AML-193 (cell line): ENCODE measurements around the gene HSPA12B.

ENCODE experiments used
- DNase-seq, 2 experiments: peaks; one replicate each; lab custom pipeline; 2025; lab: John Stamatoyannopoulos, UW

HSPA12B gene, protein sequence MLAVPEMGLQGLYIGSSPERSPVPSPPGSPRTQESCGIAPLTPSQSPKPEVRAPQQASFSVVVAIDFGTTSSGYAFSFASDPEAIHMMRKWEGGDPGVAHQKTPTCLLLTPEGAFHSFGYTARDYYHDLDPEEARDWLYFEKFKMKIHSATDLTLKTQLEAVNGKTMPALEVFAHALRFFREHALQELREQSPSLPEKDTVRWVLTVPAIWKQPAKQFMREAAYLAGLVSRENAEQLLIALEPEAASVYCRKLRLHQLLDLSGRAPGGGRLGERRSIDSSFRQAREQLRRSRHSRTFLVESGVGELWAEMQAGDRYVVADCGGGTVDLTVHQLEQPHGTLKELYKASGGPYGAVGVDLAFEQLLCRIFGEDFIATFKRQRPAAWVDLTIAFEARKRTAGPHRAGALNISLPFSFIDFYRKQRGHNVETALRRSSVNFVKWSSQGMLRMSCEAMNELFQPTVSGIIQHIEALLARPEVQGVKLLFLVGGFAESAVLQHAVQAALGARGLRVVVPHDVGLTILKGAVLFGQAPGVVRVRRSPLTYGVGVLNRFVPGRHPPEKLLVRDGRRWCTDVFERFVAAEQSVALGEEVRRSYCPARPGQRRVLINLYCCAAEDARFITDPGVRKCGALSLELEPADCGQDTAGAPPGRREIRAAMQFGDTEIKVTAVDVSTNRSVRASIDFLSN

DNA sequence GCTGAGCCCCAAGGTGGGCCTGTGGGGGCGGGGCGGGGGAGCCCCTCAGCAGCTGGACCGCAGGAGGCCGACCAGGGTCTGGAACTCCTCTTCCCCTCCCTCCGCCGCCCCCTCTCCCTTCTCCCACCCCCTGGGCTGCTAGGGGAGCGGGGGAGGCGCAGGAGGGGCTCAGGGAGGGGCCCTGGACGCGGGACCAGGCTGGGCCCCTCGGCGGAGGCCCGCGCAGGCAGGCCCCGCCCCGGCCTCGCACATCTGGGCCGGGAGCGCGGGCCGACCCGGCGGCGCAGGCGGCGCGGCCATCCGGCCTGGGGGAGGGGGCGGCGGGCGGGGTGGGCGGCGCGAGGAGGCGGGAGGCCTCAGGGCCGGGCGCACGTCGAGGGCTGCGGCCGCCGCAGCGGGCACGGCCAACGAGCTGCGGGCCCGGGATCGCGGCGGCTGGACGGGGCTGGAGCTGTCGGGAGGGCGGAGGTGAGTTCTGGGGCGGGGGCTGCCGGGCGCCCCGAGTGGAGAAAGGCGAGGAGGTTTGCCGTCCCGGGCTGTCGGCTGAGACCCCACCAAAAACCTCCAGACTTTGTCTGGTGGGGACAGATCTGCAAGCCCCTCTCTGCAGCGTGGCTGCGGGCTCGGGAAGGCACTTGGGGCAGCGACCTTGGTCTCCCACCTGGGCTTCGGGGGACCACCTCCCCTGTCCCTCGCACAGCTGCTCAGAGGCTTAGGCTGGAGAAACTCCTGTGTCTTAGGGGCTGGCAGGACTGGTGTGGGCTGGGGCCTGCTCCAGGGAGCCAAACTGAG is at the start of gene HSPA12B:
TSS of gene HSPA12B (plus strand) at position 359 of the 792 bp plus-strand sequence. CDS start 5,990 bp downstream, outside the sequence.
- DNase-seq, result no peak

DNA sequence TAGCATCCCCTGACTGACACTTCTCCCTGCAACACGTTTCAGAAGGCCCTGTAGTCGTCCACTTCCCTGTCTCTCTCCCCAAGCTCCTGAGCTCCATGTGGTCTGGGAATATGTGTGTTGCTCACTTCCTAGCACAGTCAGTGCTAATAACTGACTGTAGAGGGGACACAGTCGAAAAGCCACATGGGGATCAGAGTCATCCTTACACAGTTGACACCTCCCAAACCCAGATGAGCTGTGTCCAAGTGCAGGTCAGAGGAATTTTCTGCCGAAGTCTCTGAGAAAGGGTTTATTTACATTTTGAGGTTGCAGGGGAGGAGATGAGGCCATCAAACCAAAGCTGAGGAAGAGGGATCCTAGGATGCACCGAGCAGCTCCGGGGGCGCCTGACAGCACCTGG is 47.1 kb upstream of the HSPA12B start:
- DNase-seq, result no peak

DNA sequence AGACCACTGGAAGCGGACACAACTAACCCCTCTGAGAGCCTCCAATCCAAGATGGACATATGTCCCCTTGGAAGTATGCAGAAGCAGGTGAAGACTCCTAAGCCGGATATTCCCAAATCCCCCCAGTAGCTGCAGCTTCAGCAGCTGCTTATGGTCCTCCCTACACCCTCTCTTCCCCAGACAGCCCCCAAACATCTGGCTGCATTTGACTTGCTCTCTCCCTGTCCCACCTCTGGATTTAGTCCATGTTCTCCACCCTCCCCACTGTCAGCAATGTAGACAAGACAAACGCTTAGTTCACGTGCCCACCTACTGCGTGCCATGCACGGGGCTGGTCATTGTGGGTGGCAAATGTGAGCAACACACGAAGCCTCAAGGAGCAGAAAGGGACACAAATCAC is 46.1 kb upstream of the HSPA12B start:
- no peak for DNase-seq

DNA sequence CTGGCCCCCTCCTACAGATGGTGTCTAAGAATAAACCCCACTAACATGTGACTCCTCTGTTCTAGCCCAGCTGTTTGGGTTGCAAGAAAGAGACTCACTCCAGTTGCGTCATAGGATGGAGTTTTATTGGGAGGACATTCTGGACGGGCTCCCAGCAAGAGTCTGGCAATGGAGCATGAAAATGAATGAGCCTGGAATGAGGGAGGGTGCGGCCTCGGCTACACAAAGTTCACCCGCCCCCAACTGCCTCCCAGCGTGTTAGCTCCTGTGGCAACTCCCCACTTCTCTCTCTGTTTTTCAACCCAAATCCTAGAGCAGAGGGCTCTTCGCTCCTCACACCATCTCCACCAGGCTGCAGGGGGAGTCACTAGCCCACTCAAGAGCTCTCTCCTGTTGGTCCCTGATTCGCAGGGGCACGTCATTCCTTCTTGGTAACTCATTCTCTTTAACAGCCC is 45.6 kb upstream of the HSPA12B start:
- DNase-seq, result no peak

DNA sequence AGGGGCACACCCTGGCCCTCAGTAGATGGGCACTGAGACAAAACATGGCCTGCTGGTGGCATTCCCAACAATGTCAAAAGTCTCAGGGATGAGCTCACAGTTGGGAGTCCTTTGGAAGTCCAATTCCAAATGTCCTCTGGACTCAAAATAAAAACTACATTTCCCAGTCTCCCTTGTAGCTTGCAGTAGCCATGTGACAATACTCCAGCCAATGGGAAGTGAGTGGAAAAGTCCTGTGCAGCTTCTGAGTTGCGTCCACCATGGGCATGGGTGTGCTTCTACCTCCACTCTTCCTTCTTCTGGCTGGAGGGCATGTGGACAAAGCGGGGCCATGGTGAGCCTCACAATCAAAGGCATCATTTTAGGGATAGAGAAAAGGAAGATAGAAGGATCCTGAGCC is 44.8 kb upstream of the HSPA12B start:
- DNase-seq, result no peak

DNA sequence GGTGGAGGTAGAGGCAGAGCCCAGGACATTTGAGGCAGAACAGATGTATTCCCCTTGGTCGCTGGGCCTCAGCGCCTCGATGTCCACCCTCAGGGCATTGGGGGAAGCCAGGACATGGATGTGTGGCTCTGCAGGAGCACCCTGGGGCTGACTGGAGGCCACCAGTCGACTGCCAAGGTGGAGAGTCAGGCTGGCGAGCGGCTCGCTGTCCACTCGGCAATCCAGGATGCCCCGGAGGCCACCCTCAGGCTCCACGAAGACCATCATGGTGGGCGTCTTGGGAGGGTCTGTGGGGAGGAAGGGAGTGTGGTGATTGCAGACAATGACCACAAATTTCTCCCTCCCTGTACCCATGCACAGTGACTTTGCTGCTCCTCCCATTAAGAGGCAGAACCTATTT is 42.5 kb upstream of the HSPA12B start:
- DNase-seq, result no peak

DNA sequence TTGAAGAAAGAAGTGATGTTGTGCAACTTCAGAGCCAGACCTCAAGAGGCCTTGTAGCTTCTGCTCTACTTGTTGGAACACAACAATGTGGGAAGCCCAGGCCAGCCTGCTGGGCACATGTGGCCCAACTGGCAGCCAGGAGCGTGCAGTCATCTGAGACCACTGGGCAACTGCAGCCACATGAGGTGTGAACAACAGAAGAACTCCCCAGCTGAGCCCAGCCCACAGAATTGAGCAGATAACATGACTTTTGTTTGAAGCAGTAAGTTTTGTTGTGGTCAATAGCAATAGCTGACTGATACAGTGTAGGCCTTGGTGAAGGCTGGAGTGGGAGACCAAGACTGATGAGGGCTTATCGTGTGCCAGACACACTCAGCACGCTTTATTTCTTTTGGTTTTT is 42.1 kb upstream of the HSPA12B start:
- DNase-seq, result no peak

DNA sequence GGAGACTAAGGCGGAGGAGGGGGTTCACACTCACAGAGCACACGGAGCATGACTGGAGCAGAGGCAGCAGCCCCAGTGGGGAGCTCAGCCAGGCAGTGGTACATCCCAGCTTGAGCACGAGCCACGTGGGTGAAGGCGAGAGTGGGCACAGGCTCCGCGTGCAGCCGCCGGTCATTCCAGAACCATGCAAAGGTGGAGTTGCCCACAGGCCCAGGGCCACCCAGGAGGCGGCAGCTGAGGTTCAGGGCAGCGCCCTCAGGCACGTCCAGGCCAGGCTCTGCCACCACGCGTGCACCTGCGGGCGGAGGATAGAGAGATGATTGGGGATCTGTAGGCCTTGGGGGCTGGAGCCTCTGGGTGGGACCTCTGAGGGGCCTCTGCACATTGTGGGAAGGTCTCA is 41.2 kb upstream of the HSPA12B start:
- DNase-seq, result no peak

DNA sequence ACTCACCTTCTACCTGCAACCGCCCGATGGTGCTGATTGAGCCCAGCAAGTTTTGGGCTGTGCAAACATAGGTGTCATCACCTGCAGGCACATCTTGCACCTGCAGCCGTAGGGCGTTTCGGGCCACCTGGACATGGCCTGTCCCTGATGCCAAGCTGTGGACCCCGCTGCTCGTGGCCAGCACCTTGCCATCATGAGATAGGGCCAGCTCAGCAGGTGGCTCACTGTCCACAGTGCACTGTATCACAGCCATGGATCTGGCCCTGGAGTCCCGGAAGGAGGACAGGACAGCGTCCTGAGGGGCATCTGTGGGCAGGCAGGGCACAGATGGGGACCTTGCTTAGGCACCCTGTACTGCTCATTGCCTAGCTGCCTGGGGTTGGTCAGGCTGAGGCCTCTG is 40.6 kb upstream of the HSPA12B start:
- no peak for DNase-seq

DNA sequence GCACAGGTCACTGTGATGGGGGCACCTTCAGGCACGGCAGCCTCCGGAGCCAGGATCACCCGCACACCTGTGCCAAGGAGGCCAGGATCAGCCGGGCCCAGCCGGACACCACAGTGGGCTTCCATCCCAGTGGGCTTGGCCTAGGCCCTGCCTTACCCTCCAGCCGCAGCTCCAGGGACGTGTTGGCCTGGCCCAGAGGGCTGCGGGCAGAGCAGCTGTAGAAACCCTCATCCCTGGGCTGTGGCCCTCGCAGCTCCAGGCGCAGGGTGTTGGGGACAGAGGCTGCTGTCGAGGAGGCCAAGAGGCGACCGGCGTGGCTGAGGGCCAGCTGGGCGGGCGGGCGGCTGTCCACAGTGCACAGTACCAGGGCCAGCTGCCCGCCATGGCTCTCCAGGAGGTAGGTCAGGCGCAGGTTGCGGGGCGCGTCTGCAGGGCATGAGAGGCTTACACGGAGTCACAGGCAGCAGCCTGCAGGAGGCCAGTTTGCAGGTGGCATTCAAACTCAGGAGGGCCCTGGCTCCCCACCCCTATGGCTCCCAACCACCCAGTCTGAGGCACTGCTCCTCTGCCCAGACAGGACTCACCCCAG is 39.7 kb upstream of the HSPA12B start:
- DNase-seq, result no peak

DNA sequence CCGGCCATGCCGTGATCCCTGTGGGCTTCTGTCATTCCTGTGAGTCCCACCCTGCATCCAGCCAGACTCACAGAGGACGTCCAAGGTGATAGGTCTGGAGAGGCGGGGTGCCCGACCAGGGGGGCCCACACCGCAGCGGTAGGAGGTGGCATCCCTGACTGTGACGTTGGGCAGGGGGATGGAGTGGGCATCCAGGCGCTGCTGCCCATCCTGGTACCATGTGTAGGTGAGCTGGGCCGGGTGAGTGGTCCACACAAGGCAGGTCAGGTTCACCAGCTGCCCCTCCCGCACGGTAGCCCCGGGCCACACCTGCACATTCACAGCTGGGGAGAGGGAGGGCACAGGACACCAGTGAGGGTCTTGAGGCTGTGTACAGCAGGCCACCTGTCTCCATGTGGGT is 39.1 kb upstream of the HSPA12B start:
- DNase-seq, result no peak

DNA sequence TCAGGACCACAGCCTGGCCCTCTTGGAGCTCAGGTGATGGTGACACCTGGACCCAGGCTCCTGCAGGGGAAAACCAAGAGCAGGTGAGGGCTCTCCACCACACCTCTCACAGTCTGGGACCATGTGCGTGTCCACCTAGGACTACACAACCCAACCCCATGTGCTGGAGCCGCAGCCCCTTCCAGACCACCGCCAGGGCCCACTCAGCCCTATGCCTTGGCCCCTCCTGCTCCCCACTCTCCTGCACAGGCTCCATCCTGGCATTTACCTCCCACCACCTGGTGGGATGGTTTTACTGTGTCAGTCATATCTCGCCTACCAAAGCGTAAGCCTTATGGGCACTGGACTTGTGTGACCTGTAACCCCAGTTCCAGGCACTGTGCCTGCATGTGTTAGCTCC is 37.6 kb upstream of the HSPA12B start:
- no peak for DNase-seq

DNA sequence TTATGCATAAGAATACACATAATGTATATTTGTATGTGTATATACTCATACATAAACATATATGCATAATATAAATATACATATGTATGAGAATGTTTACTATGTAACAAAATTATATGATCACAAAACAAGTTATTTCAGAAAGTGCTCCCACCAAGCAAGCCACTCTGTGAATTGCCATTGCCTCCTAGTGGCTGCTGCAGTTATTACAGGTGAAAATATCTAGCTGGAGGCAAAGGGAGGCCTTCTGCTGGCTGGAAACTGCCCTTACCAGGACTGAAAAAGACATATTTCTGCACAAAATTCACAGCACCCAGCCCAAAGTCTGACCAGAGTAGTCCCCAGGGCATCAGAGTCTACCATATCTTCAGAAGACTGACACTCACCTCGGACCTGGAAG is 36.3 kb upstream of the HSPA12B start:
- DNase-seq, result no peak

DNA sequence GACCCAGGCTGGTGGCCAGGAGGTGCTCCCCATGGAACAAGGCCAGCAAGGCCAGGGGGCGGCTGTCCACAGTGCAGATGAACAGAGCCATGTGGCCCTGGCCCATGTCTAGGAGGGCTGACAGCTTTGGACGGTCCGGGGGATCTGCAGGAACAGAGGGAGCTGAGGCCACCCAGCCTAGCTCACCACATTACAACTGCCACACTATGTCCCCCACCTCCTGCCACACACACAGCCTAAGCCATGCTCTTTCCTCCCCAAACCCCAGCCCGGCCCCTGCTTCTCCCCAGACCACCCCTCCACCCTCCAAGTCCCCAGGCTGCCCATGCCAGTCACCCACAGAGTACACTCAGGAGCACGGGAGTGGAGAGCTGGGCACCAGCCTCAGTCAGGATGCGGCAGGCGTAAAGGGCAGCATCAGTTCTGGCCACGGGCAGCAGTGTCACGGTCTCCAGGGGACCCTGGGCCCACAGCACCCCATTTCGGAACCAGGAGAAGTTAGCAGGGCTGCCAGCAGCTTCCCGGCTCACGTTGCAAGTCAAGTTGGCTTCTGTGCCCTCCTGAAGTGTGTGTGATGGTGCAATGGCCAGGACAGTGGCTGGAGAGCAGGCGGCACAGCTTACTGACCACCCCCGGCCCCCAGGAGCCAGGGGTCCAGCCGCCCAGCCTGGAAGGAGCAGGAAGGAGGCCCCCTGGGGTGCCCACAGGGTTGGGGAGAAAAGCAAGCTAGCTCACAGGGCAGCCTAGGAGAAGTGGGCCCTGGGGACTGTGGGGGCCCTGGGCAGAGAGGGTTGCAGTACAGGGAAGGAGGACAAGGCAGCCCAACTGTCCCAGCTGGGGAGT is 35.5 kb upstream of the HSPA12B start:
- DNase-seq, result no peak

DNA sequence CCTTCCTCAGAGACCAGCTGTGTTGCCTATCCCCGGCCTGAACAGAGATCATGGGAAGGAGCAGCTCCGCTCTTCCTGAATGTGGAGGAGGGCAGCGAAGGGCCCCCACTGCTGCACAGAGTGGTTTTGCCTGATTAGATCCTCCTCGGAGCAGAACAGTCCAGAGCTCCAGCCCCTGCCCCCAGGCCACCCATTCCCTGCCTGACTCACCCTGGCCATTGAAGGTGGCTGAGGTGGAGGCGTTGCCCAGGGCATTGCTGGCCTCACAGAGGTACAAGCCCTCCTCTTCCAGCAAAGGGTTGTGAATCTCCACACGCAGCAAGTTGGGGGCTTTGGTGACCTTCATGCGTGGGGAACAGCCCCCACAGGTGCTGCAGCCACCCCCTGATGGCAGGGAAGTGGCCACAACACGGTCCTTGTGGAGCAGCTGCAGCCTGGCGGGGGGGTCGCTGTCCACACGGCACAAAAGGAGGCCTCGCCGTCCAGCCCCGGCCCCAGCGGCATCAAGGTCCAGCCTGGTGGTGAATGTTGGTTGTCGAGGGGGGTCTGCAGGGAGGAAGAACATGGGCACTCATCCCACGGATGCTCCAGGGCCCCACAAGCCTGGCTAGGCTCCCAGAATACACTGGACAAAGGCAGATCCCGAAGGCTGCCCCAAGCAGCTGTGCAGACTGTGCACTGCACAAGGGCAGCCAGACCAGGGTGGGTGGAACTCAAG is 34.7 kb upstream of the HSPA12B start:
- DNase-seq, result no peak

DNA sequence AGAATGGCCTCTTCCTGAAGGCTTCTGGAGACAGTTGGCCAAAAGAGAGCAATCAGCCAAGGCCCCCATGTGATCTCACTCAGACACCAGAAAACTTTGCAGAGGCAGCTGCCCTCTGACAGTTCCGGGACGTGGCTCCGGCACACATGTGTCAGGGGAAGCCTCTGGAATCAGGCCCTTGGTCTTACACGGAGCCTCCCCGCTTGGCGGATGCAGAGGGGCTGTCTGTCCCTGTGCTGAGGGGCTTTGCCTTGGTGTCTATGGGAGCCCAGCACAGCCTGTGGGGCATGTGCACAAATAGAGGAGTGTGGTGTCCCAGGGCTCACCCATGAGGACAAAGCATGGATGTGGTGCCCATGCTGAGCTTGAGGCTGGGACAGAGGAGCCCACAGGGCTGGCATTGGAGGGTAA is 33.9 kb upstream of the HSPA12B start:
- no peak for DNase-seq

DNA sequence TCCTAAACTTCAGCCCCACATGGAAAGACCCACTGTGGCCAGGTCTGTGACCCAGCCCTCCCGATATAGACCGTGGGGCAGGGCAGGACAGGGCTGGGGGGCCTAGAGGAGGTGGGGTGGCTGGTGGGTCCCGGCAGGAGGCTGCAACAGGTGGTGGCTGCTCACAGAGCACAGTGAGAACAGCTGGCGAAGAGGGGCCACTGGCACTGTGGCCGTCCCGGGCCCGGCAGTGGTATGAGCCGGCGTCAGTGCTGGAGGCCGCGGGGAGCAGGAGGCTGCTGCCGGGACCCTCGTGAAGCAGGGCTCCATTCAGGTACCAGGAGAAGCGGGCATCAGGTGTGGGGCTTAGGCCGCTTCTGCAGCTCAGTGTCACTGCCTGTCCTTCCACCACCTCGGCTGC is 33.4 kb upstream of the HSPA12B start:
- no peak for DNase-seq

DNA sequence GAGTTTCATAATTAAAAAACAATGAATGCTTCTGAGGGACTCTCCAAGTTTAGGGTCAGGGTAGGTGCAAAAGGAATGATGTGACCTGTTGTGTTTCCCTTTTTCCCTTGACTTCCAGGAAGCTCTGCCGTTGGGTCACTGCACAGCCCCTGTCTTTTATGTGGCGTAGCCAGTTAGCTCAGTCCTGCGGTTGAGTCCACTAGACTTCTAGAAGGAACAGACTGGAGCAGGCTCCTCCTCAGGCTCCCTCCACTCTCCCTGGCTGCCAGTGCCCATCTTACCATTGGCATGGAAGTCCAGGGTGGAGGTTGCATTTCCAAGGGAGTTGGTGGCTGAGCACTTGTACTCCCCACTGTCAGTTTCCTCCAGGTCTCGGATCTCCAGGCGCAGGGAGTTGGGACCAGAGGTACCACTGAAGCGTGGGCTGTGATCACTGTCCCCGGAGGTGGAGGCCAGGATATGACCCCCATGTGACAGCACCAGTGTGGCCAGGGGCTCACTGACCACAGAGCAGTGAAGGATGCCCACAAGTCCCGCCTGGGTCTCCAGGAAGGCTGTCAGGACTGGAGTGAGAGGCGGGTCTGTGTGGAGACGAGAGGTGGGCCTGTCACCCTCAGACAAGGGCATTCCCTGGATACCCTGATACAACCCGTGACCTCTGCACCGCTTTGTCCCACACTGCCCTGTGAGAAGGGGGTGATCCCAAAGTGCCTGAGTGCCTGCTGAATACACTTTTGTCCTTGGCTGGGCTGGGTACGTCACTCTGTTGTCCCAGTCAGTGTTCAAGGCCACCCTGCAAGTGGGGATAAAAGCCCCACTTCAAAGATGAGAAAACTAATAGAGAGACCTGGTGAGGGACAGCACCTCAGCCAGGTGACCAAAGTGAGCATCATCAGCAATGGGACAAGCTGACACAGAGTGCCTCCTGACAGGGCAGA is 31.2 kb upstream of the HSPA12B start:
- no peak for DNase-seq

DNA sequence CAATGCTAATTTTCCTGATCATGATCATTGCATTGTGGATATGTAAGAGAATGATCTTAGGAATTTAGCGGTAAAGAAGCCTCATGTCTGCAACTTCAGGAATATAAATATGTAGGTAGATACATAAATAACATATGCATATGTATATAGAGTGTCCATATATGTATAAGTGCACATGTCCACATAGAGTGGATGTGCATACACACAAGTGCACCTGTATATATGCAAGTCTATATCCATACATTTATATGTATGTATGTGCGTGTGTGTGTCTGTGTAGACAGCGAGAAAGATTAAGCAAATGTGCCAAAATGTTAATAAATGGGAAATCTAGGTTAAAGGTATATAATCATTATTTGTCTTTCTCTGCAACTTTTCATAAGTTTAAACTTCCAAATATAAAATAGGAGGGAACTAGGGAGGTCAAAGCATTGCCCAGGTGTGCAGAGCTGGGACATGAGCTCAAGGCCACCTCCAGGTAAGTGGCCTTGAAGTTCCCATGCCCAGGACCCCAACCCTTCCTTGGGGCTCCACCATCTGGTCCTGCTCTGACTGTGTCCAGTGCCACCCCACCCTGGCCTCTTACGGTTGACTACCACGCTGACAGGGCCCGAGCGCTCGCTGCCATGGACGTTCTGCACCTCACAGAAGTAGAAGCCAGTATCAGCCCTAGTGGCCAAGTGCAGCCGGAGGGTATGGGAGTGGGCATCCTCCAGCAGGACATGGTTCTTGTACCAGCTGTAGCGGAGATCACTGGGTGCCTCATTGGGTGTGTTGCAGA is 29.7 kb upstream of the HSPA12B start:
- no peak for DNase-seq
